ENCODE data around the gene SFSWAP.
"Not testable (repeated sequence)": the region's sequence is repeated elsewhere in the genome, so short reads cannot be mapped to it uniquely, and the experiment has no call there.

The SFSWAP gene

GRCh38 chr12:131710464-131711457, at the start of gene SFSWAP:
SFSWAP (plus strand) TSS chr12:131711090; CDS start chr12:131711230, 140 bp downstream.
- DNase-seq, result peak; percentile 67 to 69

GRCh38 chr12:131661170-131661985, 49.5 kb upstream of the SFSWAP start:
- not testable (repeated sequence) for DNase-seq

GRCh38 chr12:131661986-131662288, 49.0 kb upstream of the SFSWAP start:
- DNase-seq, result not testable (repeated sequence)

GRCh38 chr12:131662346-131662745, 48.5 kb upstream of the SFSWAP start:
- not testable (repeated sequence) for DNase-seq

- DNase-seq, result not testable (repeated sequence)
Measured at GRCh38 chr12:131665666-131666065, 45.2 kb upstream of the SFSWAP start.

GRCh38 chr12:131666486-131666885, 44.4 kb upstream of the SFSWAP start:
- DNase-seq, result not testable (repeated sequence)

- not testable (repeated sequence) for DNase-seq
Measured at GRCh38 chr12:131666978-131667601, 43.8 kb upstream of the SFSWAP start.

- DNase-seq, result no peak
Measured at GRCh38 chr12:131671276-131671675, 39.6 kb upstream of the SFSWAP start.

GRCh38 chr12:131671871-131672270, 39.0 kb upstream of the SFSWAP start:
- no peak for DNase-seq

- no peak for DNase-seq
Measured at GRCh38 chr12:131672311-131672940, 38.5 kb upstream of the SFSWAP start.

- DNase-seq, result no peak
Measured at GRCh38 chr12:131672941-131673887, 37.7 kb upstream of the SFSWAP start.

GRCh38 chr12:131673888-131674257, 37.0 kb upstream of the SFSWAP start:
- DNase-seq, result no peak

GRCh38 chr12:131674373-131674772, 36.5 kb upstream of the SFSWAP start:
- DNase-seq, result no peak

GRCh38 chr12:131675126-131676080, 35.5 kb upstream of the SFSWAP start:
- no peak for DNase-seq

GRCh38 chr12:131676544-131676943, 34.3 kb upstream of the SFSWAP start:
- DNase-seq, result no peak

GRCh38 chr12:131677067-131677466, 33.8 kb upstream of the SFSWAP start:
- DNase-seq, result not testable (repeated sequence)

GRCh38 chr12:131677699-131678098, 33.2 kb upstream of the SFSWAP start:
- no peak for DNase-seq

GRCh38 chr12:131678389-131679181, 32.3 kb upstream of the SFSWAP start:
- not testable (repeated sequence) for DNase-seq

GRCh38 chr12:131679186-131679585, 31.7 kb upstream of the SFSWAP start:
- not testable (repeated sequence) for DNase-seq

Measured in stimulated activated CD4-positive, alpha-beta T cell treated with anti-CD3 and anti-CD28 coated beads, Interleukin-2, amount 100 ng/mL, for 48 hours (primary cell).